SK-N-SH (cell line): ENCODE results near the gene MACROD2. TPM values are rescaled to one million over a fixed set of nuclear protein-coding genes. Genes with fewer than 3 reads are reported as not detected.

Experiments used
- CTCF ChIA-PET: fragments of 300-600, 350-600 bp; formaldehyde crosslinking; extraction: SDS; loops from one replicate; lab custom pipeline; 2021; lab: Yijun Ruan, JAX
- POLR2A ChIA-PET: fragments of 350-600 bp; sonication (Branson Sonifier 250); formaldehyde crosslinking; extraction: SDS; loops from one replicate; lab custom pipeline; 2020; ENCODE audit warnings: antibody characterized with exemption, inconsistent platforms; lab: Yijun Ruan, JAX
- DNase-seq: peaks from one replicate; pipeline ENCODE4 v3.0.0; 2012
- H2AFZ ChIP-seq: fragments of 200-600 bp; sonication (generic); 2 replicates; pipeline ENCODE4 v1.8.1; 2016; ENCODE audit warnings: antibody characterized with exemption, mild to moderate bottlenecking, low read depth
- H3F3A ChIP-seq: fragments of 200-600 bp; sonication (generic); replicated peaks from 2 replicates; pipeline ENCODE3; 2016; ENCODE audit warnings: antibody characterized with exemption, mild to moderate bottlenecking; ENCODE audit not compliant: insufficient read depth
- H3K27ac ChIP-seq, 2 experiments: fragments of 200-500 bp in 1 of 2; fragments of 200-600 bp in 1 of 2; sonication (Bioruptor generic) in 1 of 2; sonication (generic), shearing (Covaris generic) in 1 of 2; 2 replicates each; pipeline versions ENCODE4 v1.5.1 to v1.6.1; 2014 to 2016; ENCODE audit warnings: low read depth in 2 of 2, inconsistent platforms in 1 of 2, low read length in 1 of 2, mild to moderate bottlenecking in 1 of 2, mixed read lengths in 1 of 2
- H3K27me3 ChIP-seq: fragments of 200-600 bp; sonication (generic), shearing (Covaris generic); 2 replicates; pipeline ENCODE4 v1.6.1; 2016; ENCODE audit warnings: mixed run types; ENCODE audit not compliant: insufficient read depth
- H3K36me3 ChIP-seq, 2 experiments: fragments of 200-500 bp in 1 of 2; fragments of 200-600 bp in 1 of 2; sonication (Bioruptor generic) in 1 of 2; sonication (generic) in 1 of 2; replicated peaks in 1 of 2; 2 replicates each; pipeline versions ENCODE3 to v1.5.1; 2014 to 2016; ENCODE audit warnings: low read length in 1 of 2, mild to moderate bottlenecking in 1 of 2; ENCODE audit not compliant: insufficient read depth in 2 of 2, control insufficient read depth in 1 of 2
- H3K4me1 ChIP-seq, 2 experiments: fragments of 200-500 bp in 1 of 2; fragments of 200-600 bp in 1 of 2; sonication (Bioruptor generic) in 1 of 2; sonication (generic), shearing (Covaris generic) in 1 of 2; 2 replicates each; pipeline versions ENCODE4 v1.5.1 to v1.6.1; 2014 to 2016; ENCODE audit warnings: low read depth in 1 of 2, low read length in 1 of 2, mixed run types in 1 of 2; ENCODE audit not compliant: insufficient read depth in 2 of 2, control insufficient read depth in 1 of 2
- H3K4me2 ChIP-seq: fragments of 200-600 bp; sonication (generic), shearing (Covaris generic); 2 replicates; pipeline ENCODE4 v1.6.1; 2017; ENCODE audit warnings: mixed run types
- H3K4me3 ChIP-seq, 2 experiments: fragments of 200-500 bp in 1 of 2; fragments of 200-600 bp in 1 of 2; sonication (Bioruptor generic) in 1 of 2; sonication (generic), shearing (Covaris generic) in 1 of 2; 2 replicates each; pipeline versions ENCODE4 v1.5.1 to v1.8.1; 2014 to 2016; ENCODE audit warnings: low read depth in 2 of 2, inconsistent platforms in 1 of 2, low read length in 1 of 2, mild to moderate bottlenecking in 1 of 2, mixed read lengths in 1 of 2, moderate library complexity in 1 of 2
- H3K79me2 ChIP-seq: fragments of 200-600 bp; sonication (generic); 2 replicates; pipeline ENCODE4 v1.8.1; 2017; ENCODE audit warnings: mild to moderate bottlenecking; ENCODE audit not compliant: insufficient read depth
- H3K9ac ChIP-seq: fragments of 200-600 bp; sonication (generic); 2 replicates; pipeline ENCODE4 v1.6.1; 2017; ENCODE audit warnings: mixed run types
- H3K9me2 ChIP-seq: fragments of 200-600 bp; sonication (generic); 2 replicates; pipeline ENCODE4 v1.6.1; 2017; ENCODE audit warnings: mixed run types
- H3K9me3 ChIP-seq: fragments of 200-600 bp; sonication (generic); 2 replicates; pipeline ENCODE4 v1.6.1; 2017; ENCODE audit warnings: mixed run types, mild to moderate bottlenecking, moderate library complexity
- H4K20me1 ChIP-seq: fragments of 200-600 bp; sonication (generic); 2 replicates; pipeline ENCODE4 v1.6.1; 2017; ENCODE audit warnings: mild to moderate bottlenecking, mixed run types; ENCODE audit not compliant: insufficient read depth
- CHD2 ChIP-seq: fragments of 150-350 bp; IDR thresholded peaks from 2 replicates; pipeline ENCODE4 v1.6.1; 2018; ENCODE audit warnings: low read length; ENCODE audit not compliant: partially characterized antibody
- EZH2phosphoT487 ChIP-seq: fragments of 200-600 bp; sonication (generic); IDR thresholded peaks from 2 replicates; pipeline ENCODE4 v1.6.1; 2017; ENCODE audit warnings: low read depth, mixed run types, mild to moderate bottlenecking, antibody characterized with exemption, moderate library complexity, borderline replicate concordance
- GATA2 ChIP-seq: sonication (generic); formaldehyde crosslinking; IDR thresholded peaks from 2 replicates; pipeline ENCODE4 v1.5.0; 2020; ENCODE audit warnings: mild to moderate bottlenecking, missing genetic modification reagents
- IRF3 ChIP-seq: fragments of 150-350 bp; IDR thresholded peaks from 2 replicates; pipeline ENCODE4 v1.6.1; 2016; ENCODE audit warnings: mild to moderate bottlenecking, low read depth, low read length
- JUND ChIP-seq: IDR thresholded peaks from 2 replicates; pipeline ENCODE4 v1.4.0; 2012
- MXI1 ChIP-seq: IDR thresholded peaks from 2 replicates; pipeline ENCODE4 v1.6.1; 2012; ENCODE audit warnings: mild to moderate bottlenecking, low read depth, low read length, improper control_type of control experiment
- NFIC ChIP-seq: IDR thresholded peaks from 2 replicates; pipeline ENCODE4 v1.4.0; 2012; ENCODE audit warnings: borderline replicate concordance
- RFX5 ChIP-seq: IDR thresholded peaks from 2 replicates; pipeline ENCODE4 v1.6.1; 2012; ENCODE audit warnings: mild to moderate bottlenecking, improper control_type of control experiment, low read length
- RXRA ChIP-seq: IDR thresholded peaks from 2 replicates; pipeline ENCODE4 v1.4.0; 2012; ENCODE audit warnings: low read depth, mild to moderate bottlenecking, borderline replicate concordance
- SMC3 ChIP-seq: IDR thresholded peaks from 2 replicates; pipeline ENCODE4 v1.6.1; 2012; ENCODE audit warnings: low read depth, low read length, improper control_type of control experiment
- TCF12 ChIP-seq: IDR thresholded peaks from 2 replicates; pipeline ENCODE4 v1.4.0; 2012
- TEAD4 ChIP-seq: IDR thresholded peaks from 2 replicates; pipeline ENCODE4 v1.4.0; 2012; ENCODE audit warnings: mild to moderate bottlenecking, borderline replicate concordance; ENCODE audit not compliant: insufficient read depth
- USF1 ChIP-seq: IDR thresholded peaks from 2 replicates; pipeline ENCODE4 v1.4.0; 2012; ENCODE audit warnings: low read depth, borderline replicate concordance
- WGBS: methylation state at CpG from one replicate; pipeline ENCODE4 v1.1.6; 2017; ENCODE audit warnings: low lambda C conversion rate; 5-methylcytosine and 5-hydroxymethylcytosine counted together
- polyA plus RNA-seq, 3 experiments: library from polyadenylated mRNA; depleted of rRNA; stranded (reverse); fragments of >200 nt; gene quantifications; 2 replicates each; pipeline ENCODE4 v1.2.3, GENCODE V29; 2012
- TF ChIP-seq, protein P1 (sequence below): IDR thresholded peaks from 2 replicates; pipeline ENCODE4 v1.4.0; 2012; ENCODE audit warnings: low read depth

Gene MACROD2
- polyA plus RNA-seq, 1 of the 3 experiments (the other 2 are of a cell fraction) = 0.33 TPM

- no peak overlapping the region for H3K9ac ChIP-seq
- ChIA-PET CTCF (no interaction called here), POLR2A (no interaction called here)
- WGBS = 86% methylated on average over 1 of the region's 1 CpG
- no peaks in the 10 kb centered on the region for H4K20me1 ChIP-seq
- no peaks in the 10 kb centered on the region for H3K4me1 ChIP-seq
- no peaks in the 10 kb centered on the region for H3K27me3 ChIP-seq
- H3K27ac ChIP-seq = no peak overlapping the region
- H3K4me3 ChIP-seq = no peak overlapping the region
- no peaks in the 10 kb centered on the region for H3K36me3 ChIP-seq
- no peaks in the 10 kb centered on the region for H3K79me2 ChIP-seq
- H3F3A ChIP-seq = peaks cover 4% of the 10 kb centered on the region
- no peak for DNase-seq
- TF ChIP-seq, protein P1, sequence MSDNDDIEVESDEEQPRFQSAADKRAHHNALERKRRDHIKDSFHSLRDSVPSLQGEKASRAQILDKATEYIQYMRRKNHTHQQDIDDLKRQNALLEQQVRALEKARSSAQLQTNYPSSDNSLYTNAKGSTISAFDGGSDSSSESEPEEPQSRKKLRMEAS = no peak
- TF ChIP-seq TCF12 (no peak), RFX5 (no peak), SMC3 (no peak), TEAD4 (no peak), RXRA (no peak), IRF3 (no peak)
- no peaks in the 10 kb centered on the region for H3K9me3 ChIP-seq
- no peak overlapping the region for H3K4me2 ChIP-seq
- H3K9me2 ChIP-seq = no peaks in the 10 kb centered on the region
- H2AFZ ChIP-seq = no peak overlapping the region; the same call in 1 of the 2 replicates
These were observed 1204.8 kb downstream of the MACROD2 start for GRCh38 chr20:15200147-15200565.

DNA sequence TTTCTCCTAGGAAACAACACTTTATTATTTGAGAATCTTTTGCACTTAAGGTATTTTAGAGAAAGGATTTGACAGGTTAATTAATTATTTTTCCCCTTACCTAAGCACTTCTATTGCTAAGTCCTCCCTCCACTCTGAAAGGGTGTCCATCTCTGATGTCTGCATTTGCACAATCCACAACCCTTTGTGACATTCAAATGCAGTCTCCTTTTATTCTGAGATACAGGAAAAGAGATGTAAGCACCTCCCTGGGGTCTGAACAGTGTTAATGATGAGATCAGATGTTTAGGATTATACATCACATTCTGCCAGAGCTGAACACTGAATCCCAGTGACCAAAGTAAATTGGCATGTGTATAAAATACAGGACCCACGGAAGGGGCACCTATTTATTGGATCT is 1206.3 kb downstream of the MACROD2 start:
- CTCF ChIA-PET = no interaction called here
- H3K4me3 ChIP-seq = no peak overlapping the region
- WGBS = 31% methylated on average over 1 of the region's 1 CpG
- TF ChIP-seq GATA2 (CRISPR knock-in tag) = no peak
- no peak for TF ChIP-seq USF1
- no peak for TF ChIP-seq NFIC
- TF ChIP-seq CHD2 = no peak
- no peak for TF ChIP-seq RFX5
- TF ChIP-seq EZH2phosphoT487 = no peak
- no peak for TF ChIP-seq MXI1
- no peak for TF ChIP-seq SMC3
- TF ChIP-seq JUND = no peak
- H3K4me2 ChIP-seq = no peak overlapping the region
- H2AFZ ChIP-seq = no peak overlapping the region
- H3K9ac ChIP-seq = no peak overlapping the region
- no peaks in the 10 kb centered on the region for H3K79me2 ChIP-seq
- H3K9me3 ChIP-seq = no peaks in the 10 kb centered on the region
- no peaks in the 10 kb centered on the region for H3K36me3 ChIP-seq
- H4K20me1 ChIP-seq = no peaks in the 10 kb centered on the region
- H3F3A ChIP-seq = no peaks in the 10 kb centered on the region
- no peak overlapping the region for H3K27ac ChIP-seq
- POLR2A ChIA-PET = no interaction called here
- no peaks in the 10 kb centered on the region for H3K4me1 ChIP-seq
- no peaks in the 10 kb centered on the region for H3K27me3 ChIP-seq
- DNase-seq = no peak
- no peaks in the 10 kb centered on the region for H3K9me2 ChIP-seq
